Fibroblast of mammary gland (primary cell): Measurements from ENCODE around the gene SLC52A1.
A peak's percentile ranks its signal among the peaks of the same experiment; 100 is the strongest.
"Not testable (repeated sequence)": the region's sequence is repeated elsewhere in the genome, so short reads cannot be mapped to it uniquely, and the experiment has no call there.

Experiments
- DNase-seq: peaks from one replicate; pipeline ENCODE4 v3.0.0-alpha.2; 2010; ENCODE audit warnings: low read depth
- H3K4me3 ChIP-seq: 2 replicates; pipeline ENCODE4 v1.5.1; 2011; ENCODE audit warnings: low read depth, mild to moderate bottlenecking, low read length, moderate library complexity; ENCODE audit not compliant: control insufficient read depth
- TF ChIP-seq, protein P1 (sequence below): conservative IDR thresholded peaks from 2 replicates; pipeline ENCODE4 v1.5.1; 2011; ENCODE audit warnings: low read depth, low read length, inconsistent platforms; ENCODE audit not compliant: control insufficient read depth, insufficient read depth

The SLC52A1 gene

GRCh38 chr17:5035315-5035714 lies at the start of gene SLC52A1:
SLC52A1 (minus strand) TSS chr17:5035426; CDS start chr17:5034606, 820 bp downstream.
- TF ChIP-seq, protein P1, sequence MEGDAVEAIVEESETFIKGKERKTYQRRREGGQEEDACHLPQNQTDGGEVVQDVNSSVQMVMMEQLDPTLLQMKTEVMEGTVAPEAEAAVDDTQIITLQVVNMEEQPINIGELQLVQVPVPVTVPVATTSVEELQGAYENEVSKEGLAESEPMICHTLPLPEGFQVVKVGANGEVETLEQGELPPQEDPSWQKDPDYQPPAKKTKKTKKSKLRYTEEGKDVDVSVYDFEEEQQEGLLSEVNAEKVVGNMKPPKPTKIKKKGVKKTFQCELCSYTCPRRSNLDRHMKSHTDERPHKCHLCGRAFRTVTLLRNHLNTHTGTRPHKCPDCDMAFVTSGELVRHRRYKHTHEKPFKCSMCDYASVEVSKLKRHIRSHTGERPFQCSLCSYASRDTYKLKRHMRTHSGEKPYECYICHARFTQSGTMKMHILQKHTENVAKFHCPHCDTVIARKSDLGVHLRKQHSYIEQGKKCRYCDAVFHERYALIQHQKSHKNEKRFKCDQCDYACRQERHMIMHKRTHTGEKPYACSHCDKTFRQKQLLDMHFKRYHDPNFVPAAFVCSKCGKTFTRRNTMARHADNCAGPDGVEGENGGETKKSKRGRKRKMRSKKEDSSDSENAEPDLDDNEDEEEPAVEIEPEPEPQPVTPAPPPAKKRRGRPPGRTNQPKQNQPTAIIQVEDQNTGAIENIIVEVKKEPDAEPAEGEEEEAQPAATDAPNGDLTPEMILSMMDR, result no peak
- DNase-seq, result no peak
- peak within 1 kb of the TSS; percentile 1 for H3K4me3 ChIP-seq

DNA sequence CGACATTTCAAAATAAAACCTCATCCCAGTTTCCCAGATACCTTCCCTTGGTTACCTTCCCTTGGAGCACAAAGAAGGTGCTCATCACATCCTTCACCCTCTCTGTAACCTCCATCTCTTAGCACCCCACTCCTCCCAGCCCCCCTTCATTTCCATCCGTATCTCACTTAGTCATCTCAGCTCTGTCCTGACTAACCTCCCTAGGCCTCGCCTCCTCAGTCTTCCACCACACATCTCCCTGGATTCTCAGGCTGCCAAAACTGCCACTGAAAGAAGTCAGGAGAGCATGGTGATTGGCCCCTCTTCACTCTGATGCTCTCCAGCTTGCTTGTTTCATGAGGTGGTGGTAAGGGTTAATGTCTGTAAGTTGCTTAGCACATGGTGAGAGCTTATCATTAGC lies 45.4 kb upstream of the SLC52A1 start:
- H3K4me3 ChIP-seq, result no peak overlapping the region
- TF ChIP-seq, protein P1, result no peak
- DNase-seq, result no peak

DNA sequence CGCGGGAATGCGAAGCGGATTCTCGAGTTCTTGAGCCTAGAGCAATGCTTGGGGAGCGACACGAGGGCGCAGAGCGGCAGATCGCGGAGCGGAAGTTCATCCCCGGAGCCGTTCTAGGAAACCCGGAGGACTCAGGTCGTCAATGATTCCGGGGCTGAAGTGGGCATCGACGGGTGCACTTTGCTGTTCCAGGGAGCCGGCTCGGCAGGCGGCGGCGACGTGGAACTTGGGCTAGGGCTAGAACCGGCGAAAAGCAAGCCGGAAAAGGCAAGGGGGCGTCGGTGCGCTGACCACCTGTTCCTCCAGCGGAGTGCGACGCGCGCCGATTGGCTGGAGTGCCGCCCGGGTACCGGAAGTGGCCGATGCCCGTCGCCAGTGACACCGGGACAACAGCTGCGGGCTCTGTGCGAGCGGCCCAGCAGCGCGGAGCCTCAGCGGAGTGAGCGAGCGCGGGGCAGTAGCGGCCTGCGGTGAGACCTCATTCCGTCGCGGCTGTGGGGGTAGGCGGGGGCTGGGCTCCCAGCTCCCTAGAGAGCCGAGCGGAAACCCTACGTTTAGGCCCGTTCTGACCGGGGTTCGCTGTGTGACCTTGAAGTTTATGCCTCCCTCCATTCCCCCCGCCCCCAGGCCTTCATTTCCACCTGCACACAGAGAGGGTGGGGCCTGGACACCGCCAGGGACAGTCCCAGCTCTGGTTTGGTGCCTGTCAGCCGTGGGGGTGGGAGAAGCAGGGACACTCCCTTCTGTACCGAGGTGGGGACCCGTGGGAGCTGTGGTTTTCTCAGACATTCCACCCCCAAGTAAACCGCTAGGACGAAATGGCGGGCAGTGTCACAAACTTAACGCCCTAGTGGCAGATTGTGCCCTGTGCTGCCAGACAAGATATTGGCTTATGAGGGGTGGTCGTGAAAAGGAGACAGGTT lies 43.1 kb upstream of the SLC52A1 start, which contains the start of gene ZFP3:
Gene ZFP3, plus strand, starts transcription at position 362 of the 923 bp plus-strand sequence. CDS start 13,038 bp downstream, outside the sequence.
- TF ChIP-seq, protein P1, result no peak
- peak within 1 kb of the TSS; percentile 62 for H3K4me3 ChIP-seq
- peak; percentile 80 for DNase-seq

DNA sequence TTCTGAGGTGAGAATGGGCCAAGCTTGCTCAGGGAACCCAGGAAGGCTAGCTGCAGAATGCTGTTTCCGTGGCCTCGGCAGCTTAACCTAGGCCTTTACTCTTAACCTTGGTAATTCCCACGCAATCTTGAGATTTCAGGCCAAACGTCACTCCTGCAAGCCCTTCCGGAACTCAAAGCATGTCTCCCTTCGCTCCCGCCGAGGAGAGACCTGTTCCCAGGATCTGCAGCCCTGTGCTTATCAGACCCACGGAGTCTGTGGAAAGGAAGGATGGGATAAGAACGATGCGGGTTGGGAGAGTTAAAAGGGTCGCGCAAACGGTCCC lies 42.5 kb upstream of the SLC52A1 start:
- TF ChIP-seq, protein P1, result no peak
- peak overlapping the region; percentile 62 for H3K4me3 ChIP-seq
- DNase-seq, result no peak

- H3K4me3 ChIP-seq, DNase-seq: not testable (repeated sequence)
Observed at GRCh38 chr17:5077275-5077674, 42.0 kb upstream of the SLC52A1 start.

- H3K4me3 ChIP-seq, DNase-seq: not testable (repeated sequence)
Observed at GRCh38 chr17:5075472-5075871, 40.2 kb upstream of the SLC52A1 start.

DNA sequence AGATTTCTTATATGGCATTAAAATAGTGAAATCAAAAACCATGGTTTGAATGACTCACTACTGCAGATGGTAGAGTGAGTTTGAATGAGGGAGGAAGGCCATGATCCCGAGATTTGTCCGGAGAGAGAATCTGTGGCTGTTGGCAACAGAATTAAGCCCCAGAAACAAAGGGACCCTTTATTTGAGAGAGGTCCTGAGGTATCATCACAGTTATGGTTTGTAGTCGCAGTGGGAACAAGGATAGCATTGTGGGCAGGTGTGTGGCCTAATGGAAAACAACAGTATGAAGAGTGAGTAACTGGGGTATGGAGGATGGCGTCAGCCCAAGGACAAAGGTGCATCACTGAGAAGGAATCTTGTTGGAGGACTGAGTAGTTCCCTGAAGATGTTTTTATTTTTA lies 34.5 kb upstream of the SLC52A1 start:
- TF ChIP-seq, protein P1, result no peak
- no peak for DNase-seq
- no peak overlapping the region for H3K4me3 ChIP-seq

DNA sequence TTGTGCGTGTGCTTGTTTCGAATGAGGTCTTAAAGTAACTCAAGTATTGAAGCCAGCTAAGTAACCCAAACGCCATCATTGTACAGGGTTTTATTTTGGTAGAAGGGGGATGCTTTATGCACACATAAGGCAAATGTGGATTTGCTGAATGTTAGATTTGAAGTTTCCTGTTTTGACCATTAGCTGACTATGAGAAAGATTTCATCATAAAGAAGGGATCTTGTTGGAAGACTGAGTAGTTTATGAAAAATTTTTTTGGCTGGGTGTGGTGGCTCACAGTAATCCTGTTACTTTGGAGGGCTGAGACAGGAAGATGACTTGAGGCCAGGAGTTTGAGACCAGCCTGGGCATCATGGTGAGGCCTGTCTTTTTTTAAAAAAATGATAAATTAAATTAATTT lies 33.0 kb upstream of the SLC52A1 start:
- TF ChIP-seq, protein P1, result no peak
- DNase-seq, result no peak
- no peak overlapping the region for H3K4me3 ChIP-seq
